Activated CD8-positive, alpha-beta memory T cell treated with anti-CD3 and anti-CD28 coated beads for 24 hours (primary cell): ENCODE data around the gene SUGCT.
"Not testable (repeated sequence)": the region's sequence is repeated elsewhere in the genome, so short reads cannot be mapped to it uniquely, and the experiment has no call there.

ENCODE experiments used
- DNase-seq: peaks from one replicate; pipeline ENCODE4 v3.0.0-alpha.2; 2020

The SUGCT gene

DNA sequence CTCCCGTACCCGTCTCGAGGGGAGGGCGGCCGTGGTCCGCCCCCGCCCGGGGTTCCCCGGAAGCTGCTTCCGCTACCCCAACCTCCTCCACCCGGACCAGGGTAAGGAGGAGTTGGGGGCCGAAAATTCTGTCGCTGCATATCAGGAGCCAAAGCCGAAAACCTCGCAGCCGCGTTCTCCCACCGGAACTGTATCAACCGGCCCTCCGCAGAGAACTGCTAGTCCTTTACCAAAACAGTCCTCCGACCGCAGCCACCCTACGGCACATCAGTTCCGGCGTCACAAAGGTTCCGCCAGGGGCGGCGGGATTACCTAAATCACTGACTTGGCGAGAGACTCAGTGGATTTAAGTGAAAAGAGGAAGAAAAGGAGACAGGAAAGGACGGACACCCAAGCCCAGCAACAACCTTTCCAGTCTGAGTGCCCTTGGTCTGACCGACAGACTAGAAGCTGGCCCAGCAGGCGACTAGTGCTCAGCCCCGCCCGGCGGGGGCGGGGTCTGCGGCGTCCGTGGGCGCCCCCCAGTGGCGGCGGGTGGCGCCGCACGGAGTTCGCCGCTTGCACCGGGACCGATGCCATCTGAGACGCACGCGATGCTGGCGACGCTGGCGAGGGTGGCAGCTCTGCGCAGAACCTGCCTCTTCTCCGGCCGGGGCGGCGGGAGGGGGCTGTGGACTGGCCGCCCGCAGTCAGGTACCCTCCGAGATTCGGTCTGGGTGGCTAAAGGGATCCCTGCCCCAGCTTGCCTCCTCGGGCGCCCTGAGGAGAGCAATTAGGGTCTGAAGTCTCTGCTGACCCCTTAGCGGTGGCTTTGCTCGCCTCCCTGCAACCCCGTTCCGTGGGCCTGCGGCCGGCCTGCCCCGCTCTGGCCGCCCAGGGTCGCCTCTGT is at the start of gene SUGCT, which contains the start of gene MPLKIP:
Gene SUGCT, plus strand, starts transcription at position 578 of the 889 bp plus-strand sequence.
Gene MPLKIP, minus strand, starts transcription at position 195 of the 889 bp plus-strand sequence. Its CDS starts 55 bp downstream, at position 140.
- peak; percentile 98 for DNase-seq

DNA sequence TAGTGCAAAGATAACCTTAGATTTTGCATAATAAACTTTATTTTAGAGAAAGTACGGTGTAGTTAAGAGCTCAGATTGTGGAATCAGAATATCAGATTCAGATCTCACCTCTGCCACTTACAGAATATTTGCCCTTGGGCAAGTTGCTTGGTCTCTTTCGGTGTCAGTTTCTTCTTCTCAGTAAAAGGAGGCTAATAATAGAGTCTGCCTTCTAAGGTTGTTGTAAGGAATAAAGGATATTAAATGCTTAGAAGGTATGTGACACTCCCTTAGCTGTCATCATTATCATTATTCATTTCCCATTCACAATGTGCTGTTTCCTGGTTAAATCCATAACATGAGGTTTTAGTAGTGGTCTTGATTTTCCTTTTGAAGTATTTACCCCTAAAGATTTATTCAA is 42.6 kb upstream of the SUGCT start:
- DNase-seq, result no peak

DNA sequence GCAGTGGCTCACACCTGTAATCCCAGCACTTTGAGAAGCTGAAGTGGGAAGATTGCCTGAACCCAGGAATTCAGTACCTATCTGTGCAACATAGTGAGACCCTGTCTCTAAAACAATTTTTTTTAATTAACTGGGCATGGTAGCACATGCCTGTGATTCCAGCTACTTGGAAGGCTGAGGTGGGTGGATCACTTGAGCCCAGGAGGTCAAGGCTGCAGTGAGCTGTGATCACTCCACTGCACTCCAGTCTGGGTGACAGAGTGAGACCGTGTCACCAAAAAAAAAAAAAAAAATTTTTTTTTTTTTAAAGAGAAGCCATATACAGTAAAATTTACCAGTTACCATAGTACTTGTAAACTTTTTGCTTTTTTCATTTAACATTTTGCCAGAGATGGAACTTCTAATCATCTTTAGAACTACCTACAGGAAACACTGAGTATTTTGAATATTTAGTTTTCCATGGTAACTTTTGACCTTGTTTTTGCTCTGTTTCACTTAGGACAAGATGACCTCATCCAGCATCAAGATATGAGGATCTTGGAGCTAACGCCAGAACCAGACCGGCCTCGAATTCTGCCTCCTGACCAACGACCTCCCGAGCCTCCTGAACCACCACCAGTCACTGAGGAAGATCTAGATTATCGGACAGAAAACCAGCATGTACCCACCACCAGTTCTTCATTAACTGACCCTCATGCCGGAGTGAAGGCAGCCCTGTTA is 41.0 kb upstream of the SUGCT start:
- DNase-seq, result no peak

DNA sequence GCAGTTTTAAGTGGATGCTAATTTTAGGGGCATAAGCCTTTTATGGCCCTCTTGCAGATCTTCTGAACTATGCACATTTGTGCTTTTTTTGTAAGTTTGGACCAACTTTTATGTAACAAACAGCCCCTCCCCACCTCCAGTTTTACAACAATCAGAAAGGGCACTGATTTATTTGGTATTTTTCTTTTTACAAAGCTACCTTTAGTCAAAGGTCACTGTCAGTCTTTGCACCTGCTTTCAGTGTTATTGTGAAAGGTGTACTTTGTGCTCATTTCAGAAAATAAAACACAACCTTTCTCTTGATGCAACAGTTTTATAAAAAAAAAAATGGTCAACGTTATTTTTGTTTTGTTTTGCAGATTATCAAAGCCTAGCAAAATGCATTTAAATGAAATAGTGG is 39.6 kb upstream of the SUGCT start:
- DNase-seq, result no peak

DNA sequence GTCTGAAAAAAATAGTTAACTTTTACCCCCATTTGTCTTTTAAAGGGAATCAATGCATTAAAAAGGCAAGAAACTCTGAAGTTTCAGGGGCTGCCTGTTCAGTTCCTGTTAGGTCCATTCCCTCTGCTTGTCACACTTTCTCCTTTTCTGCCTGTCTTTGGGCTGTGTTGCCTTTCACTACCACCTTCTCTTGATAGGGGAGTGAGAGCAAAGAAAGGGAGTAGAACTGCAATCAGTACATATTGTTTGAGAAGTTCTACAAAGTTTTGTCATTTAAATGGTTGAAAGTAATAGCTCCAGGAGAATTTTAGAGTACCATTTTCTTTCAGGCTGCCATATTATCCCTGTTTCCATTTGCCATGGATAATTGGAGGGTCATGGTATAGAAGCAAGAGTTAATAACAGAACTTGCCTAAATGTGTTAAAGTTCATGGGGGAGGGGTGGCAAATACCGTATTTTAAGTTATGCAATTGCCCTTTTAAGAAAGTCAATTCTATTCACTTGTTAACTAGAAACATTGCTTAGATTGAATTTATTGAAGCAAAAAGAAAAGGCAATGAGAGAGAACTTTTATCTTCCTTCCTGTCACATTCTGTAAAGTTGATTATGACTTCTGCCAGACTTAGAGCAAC is 39.0 kb upstream of the SUGCT start:
- no peak for DNase-seq

DNA sequence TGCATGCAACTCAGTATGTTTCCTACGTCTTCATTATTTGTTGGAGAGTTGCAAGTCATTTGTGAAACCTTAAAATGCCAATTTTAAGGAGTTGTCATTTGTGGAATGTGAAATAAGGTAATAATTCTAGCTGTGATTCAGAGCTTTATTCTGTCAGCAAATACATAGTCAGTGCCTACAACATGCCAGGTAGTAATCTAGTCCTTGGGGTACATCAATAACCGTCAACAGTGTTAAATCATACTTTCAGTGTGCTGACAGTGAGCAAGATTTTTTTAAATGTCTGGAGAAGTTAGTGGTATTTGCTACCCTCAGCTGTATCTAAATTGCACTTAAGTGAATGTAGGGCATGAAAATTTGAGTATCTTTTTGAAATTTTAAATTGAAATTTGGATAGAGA is 37.1 kb upstream of the SUGCT start:
- DNase-seq, result no peak

DNA sequence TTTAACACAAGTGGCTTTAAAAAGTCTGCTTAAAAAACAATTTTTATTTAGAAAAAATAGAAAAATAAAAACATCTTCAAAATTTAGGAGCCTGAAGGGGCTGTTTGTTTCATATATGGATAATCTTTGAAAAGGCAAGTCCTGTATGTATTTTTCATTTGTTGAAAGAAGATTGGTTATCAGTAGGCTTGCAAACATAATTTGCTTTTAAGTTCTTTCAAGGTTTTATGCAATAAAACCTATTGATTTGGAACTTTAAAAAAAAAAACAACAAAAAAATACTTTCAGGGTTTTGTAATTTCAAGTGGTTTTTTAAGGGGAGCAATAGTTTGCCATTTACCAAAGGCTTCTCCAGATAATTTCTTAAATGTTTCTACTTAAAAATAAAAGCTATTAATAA is 36.0 kb upstream of the SUGCT start:
- no peak for DNase-seq

DNA sequence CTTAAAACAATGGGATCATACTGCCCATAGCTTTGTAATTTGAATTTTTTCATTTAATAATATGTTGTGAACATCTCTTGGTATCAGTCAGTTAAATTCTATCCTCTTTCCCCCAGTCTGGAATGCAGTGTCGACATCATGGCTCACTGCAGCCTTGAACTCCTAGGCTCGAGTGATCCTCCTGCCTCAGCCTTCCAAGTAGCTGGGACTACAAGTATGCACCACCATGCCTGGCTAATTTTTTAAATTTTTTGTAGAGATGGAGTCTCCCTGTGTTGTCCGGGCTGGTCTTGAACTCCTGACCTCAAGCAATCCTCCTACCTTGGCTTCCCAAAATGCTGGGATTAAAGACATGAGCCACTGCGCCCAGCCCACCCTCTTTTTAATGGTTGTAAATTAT is 35.0 kb upstream of the SUGCT start:
- DNase-seq, result no peak

DNA sequence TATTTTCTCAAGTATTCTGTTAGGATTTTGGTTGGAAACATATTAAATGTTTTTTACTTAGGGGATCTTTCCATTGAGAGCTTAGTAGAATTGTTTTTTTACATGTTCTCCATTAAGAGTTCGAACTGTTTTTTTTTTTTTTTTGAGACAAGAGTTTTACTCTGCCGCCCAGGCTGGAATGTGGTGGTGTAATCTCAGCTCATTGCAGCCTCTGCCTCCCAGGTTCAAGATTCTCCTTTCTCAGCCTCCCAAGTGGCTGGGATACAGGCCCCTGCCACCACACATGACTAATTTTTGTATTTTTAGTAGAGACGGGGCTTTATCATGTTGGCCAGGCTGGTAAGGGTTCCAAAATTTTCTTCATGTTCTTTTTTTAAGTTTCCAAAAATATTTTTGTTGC is 33.6 kb upstream of the SUGCT start:
- no peak for DNase-seq

DNA sequence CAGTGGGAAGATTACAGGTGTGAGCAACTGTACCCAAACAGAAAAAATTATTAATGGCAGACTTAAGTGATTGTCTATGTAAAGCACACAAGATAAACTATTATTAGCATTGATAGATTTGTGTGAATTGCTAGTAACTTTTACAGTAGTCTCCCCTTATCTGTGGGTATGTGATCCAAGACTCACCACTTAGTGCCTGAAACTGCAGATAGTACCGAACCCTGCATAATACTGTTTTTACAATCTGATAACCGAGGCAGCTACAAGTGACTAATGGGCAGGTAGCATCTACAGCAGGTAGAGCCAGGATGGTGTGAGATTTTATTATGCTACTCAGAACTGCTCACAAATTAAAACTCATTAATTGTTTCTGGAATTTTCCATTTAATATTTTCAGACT is 31.9 kb upstream of the SUGCT start:
- DNase-seq, result no peak

DNA sequence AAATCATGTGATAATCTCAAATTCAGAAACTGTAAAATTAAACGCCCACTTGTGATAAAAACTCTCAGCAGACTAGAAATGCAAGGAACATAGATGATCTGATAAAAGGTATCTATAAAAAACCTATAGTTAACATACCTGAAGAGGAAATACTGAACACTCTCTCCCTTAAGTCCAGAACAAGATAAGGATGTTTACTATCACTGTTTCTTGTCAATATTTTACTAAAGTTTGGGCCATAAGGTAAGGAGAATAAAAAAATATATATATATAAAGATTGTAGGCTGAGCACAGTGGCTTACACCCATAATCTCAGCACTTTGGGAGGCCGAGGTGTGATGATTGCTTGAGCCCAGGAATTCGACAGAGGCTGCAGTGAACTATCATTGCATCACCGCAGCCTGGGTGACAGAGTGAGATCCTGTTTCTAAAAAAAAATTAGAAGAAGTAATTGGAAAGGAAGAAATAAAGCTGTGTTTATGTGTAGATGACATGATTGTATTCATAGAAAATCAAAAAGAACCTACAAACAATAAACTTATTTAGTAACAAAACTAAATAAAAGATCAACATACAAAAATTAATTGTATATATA is 28.8 kb upstream of the SUGCT start:
- DNase-seq, result no peak

DNA sequence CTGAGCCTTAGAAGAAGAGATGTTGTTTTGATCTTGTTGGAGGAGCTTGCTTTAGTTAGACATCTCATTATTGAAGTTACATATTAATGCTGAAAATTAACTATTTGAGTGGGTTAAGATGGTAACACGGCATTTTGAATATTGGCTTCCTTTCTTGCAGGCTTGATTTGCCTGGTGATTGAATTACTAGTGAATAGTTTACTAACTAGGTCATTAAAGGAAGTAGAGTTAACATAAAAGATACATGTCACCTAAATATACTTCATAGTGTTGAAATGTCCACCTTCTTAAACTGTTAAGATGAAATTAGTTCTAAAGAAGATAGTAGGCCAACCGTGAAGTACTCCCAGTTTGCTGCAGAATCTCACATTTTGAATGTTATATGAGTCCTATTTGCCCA is 18.9 kb upstream of the SUGCT start:
- no peak for DNase-seq

DNA sequence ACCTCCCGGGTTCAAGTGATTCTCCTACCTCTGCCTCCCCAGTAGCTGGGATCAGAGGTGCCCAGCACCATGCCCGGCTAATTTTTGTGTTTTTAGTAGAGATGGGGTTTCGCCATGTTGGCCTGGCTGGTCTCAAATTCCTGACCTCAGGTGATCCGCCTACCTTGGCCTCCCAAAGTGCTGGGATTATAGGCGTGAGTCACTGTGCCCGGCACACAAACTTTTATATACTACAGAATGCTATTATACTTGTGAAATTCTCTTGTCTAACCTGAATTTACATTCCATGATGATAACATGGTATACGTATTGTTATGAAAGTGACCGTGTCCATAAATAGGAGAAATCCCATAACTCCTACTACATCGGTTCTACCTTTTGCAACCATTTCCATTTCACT is 17.6 kb upstream of the SUGCT start:
- not testable (repeated sequence) for DNase-seq

DNA sequence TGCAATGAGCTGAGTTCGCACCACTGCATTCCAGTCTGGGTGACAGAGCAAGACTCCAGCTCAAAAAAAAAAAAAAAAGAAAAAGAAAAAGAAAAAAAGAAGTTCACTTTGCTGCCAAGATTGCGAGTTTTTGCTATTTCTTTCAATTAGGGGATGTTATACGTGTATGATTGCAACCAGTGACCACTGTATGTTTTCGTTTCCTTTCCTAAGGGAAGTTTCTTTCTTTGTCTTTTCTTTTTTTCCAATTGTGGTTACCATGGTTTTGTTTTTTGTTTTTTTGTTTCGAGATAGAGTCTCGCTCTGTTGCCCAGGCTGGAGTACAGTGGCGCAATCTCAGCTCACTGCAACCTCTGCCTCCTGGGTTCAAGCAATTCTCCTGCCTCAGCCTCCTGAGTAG is 16.6 kb upstream of the SUGCT start:
- DNase-seq, result not testable (repeated sequence)

DNA sequence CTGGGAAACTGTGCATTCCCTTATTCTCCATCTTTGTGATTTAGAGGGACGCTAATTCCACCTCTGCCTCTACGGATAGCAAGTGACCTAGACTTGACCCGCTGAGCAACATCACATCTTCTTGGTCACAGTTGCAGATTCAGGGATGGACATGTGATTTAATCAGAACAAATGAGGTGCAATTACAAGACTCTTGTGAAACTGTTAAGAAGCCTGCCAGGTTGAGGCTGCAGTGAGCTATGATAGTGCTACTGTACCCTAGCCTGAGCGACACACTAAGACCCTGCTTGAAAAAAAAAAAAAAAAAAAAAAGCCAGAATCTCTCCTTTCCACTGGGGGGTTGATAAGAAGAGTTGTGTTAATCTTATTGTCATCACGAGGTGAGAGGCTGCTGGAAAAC is 14.8 kb upstream of the SUGCT start:
- no peak for DNase-seq

DNA sequence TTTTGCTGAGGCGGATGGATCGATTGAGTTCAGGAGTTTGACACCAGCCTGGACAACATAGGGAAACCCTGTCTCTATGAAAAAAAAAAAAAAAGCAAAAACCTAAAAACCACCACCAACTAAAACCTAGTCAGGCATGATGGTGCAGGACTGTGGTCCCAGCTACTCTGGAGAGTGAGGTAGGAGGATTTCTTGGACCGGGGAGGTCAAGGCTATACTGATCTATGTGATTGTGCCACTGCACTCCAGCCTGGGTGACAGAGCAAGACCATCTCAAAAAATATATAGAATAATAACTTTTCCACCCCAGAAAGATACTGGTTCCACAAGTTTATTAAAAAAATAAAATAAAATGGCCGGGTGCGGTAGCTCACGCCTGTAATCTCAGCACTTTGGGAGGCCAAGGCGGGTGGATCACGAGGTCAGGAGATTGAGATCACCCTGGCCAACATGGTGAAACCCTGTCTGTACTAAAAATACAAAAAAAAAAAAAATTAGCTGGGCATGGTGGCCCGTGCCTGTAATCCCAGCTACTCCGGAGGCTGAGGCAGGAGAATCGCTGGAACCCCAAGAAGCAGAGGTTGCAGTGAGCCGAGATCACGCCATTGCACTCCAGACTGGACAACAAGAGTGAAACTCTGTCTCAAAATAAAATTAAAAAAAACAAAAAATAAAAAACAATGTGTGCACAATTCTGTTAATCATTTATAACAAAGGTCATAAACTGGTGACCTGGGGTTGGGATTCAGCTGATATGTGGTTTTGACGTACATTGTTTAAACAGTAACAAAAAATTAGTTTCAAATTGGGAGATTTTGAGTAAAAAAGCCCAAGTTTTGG is 12.5 kb upstream of the SUGCT start:
- not testable (repeated sequence) for DNase-seq

DNA sequence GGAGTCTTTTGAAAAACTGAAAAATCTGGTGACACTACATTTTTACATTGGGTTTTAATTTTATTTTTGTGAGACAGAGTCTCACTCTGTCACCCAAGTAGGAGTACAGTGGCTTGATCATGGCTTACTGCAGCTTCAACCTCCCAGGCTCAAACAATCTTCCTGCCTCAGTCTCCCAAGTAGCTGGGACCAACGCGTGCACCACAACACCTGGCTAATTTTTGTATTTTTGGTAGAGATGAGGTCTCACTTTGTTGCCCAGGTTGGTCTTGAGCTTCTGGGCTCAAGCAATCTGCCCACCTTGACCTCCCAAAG is 11.9 kb upstream of the SUGCT start:
- DNase-seq, result no peak

DNA sequence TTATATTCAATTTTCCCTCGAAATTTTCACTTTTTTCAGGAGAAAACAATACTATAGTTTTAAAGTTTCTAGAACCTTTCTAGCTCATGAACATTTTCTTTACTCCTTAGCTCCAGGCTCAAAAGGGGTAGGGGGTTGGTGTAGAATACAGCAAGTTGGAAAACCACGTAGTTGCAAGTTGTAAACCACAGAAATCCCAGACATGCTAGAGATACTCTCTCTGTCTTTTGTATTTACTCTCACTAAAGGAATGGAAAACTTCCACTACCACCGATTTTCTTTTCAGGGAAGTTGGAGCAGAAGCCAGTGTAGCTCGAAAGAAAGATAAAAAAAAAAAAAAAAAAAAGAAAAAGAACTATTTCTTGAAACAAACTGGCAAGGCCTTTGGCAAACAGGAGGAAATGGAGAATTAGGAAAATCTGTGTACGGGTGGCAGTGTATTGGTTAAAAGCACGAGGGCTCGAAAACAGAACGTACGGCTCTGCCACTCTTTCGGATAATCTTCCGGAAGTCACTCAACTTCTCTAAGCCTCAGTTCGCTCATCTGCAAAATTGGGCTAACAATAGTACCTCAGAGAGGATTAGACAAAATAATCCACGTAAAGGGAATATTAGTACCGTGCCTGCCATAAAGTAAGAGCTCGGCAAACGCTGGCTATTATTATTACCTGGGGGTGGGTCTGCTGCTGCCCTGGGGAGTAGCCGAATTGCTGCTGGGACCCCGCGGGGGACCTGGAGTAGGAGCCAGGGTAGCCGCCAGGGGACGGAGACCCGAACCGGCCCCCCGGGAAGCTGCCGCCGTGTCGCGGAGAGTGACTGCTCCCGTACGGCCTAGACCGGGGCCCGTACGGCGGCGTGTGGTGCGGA is 1.0 kb upstream of the SUGCT start:
- DNase-seq, result no peak

DNA sequence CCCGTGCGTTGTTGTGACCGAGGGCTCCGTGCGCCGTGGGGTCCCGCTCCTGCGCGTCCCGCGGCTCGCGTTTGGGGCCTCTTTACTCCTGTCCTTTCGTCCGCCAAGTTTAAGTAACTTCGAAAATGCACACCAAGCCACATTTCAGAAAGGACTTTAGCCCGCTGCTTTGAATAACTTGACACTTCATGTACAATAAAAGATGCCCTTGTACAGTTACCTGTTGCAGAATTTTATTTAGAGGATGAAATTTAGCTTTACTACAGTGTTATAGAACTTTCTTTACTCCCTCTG is 459 bp downstream of the SUGCT start:
- no peak for DNase-seq

DNA sequence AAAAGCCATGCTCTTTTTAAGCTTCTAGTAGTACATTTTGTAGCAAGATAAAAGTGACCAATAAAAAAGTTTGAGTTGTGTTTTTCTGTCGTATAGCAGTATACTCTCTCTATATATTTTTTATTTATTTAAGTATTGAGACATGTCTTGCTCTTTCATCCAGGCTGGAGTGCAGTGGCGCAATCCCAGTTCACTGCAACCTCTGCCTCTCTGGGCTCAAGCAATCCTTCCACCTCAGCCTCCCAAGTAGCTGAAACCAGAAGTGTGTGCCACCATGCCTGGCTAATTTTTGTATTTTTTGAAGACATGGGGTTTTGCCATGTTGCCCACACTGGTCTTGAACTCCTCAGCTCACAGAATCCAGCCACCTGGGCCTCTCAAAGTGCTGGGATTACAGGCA is 2.8 kb downstream of the SUGCT start:
- no peak for DNase-seq

DNA sequence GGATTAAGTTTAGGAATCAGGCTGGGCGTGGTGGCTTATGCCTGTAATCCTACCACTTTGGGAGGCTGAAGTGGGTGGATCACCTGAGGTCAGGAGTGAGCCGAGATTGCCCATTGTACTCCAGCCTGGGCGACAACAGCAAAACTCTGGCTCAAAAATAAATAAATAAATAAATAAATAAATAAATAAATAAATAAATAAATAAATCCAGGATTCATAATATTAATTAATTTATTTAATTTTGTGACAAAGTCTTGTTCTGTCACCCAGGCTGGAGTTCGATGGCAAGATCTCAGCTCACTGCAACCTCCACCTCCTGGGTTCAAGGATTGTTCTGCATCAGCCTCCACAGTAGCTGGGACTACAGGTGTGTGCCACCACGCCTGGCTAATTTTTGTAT is 4.2 kb downstream of the SUGCT start:
- DNase-seq, result no peak

DNA sequence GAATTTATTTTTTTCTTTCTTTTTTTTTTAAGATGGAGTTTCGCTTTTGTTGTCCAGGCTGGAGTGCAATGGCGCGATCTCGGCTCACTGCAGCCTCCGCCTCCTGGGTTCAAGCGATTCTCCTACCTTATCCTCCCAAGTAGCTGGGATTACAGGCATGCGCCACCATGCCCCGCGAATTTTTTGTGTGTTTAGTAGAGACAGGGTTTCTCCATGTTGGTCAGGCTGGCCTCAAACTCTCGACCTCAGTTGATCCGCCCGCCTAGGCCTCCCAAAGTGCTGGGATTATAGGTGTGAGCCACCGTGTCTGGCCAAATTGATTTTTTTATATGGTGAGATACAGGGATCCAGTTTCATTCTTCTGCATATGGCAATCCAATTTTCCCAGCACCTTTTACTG is 5.1 kb downstream of the SUGCT start:
- DNase-seq, result not testable (repeated sequence)
